Testis (tissue), 3 donors: ENCODE data around the gene FOXL2NB. TPM values are rescaled to one million over a fixed set of nuclear protein-coding genes. Genes with fewer than 3 reads are reported as not detected.
"Not testable (repeated sequence)": the region's sequence is repeated elsewhere in the genome, so short reads cannot be mapped to it uniquely, and the experiment has no call there.

Experiments used
- DNase-seq: peaks from one replicate; pipeline ENCODE4 v3.0.0-alpha.2; 2019
- H3K27ac ChIP-seq, 2 donors: fragments of 200-600 bp; sonication (generic); one replicate each; pipeline ENCODE4 v1.5.1; 2019
- H3K27me3 ChIP-seq: fragments of 200-600 bp; sonication (generic); one replicate; pipeline ENCODE4 v1.5.1; 2019
- H3K36me3 ChIP-seq: fragments of 200-600 bp; sonication (generic); one replicate; pipeline ENCODE4 v1.5.1; 2017; ENCODE audit warnings: low read depth; ENCODE audit errors: missing control alignments
- H3K4me1 ChIP-seq: fragments of 200-600 bp; sonication (generic); one replicate; pipeline ENCODE4 v1.5.1; 2019
- H3K4me3 ChIP-seq, 2 donors: fragments of 200-600 bp; sonication (generic); one replicate each; pipeline ENCODE4 v1.5.1; 2017 to 2019
- H3K9me3 ChIP-seq: fragments of 200-600 bp; sonication (generic); one replicate; pipeline ENCODE4 v1.5.1; 2017
- CTCF ChIP-seq, 3 experiments: fragments of 450-650 bp in 2 of 3; fragments of 200-600 bp in 1 of 3; sonication (generic) in 1 of 3; IDR thresholded peaks; one replicate each; pipeline ENCODE4 v1.5.1; 2016 to 2019; ENCODE audit warnings: antibody characterized with exemption in 3 of 3, mild to moderate bottlenecking in 2 of 3, moderate library complexity in 1 of 3
- POLR2A ChIP-seq: fragments of 450-650 bp; IDR thresholded peaks from one replicate; pipeline ENCODE4 v1.6.1; 2017; ENCODE audit warnings: antibody characterized with exemption, mild to moderate bottlenecking, moderate library complexity
- WGBS, 2 donors: methylation state at CpG; one replicate each; pipeline ENCODE4 v1.1.5; 2018; 5-methylcytosine and 5-hydroxymethylcytosine counted together
- intact Hi-C: fragments of 100-400 bp; cut with DNase I; formaldehyde crosslinking; loops from one replicate; pipeline ENCODE4 v1.15.1; 2023; ENCODE audit warnings: low total_unique reads
- polyA plus RNA-seq: library from polyadenylated mRNA; stranded (reverse); fragments of 350-450 nt; fragmentation: Illumina TruSeq; extraction: RNeasy Lipid Tissue Mini Kit (QIAGEN cat#74804); gene quantifications from one replicate; pipeline ENCODE4 v1.2.3, GENCODE V29; 2014; ENCODE audit warnings: low read depth, low replicate concordance; ENCODE audit not compliant: insufficient read depth
- total RNA-seq, 2 donors: library from RNA; depleted of rRNA; stranded (reverse); fragments of >200 nt; gene quantifications; one replicate each; pipeline ENCODE4 v1.2.3, GENCODE V29; 2016

The FOXL2NB gene
- total and polyA plus RNA-seq, 3 donors from 2014 or later = 2.3 to 2.8 (median 2.7) TPM

- Histone ChIP-seq H3K9me3 (no peaks in the 10 kb centered on the region), H3K4me1 (no peaks in the 10 kb centered on the region), H3K36me3 (no peaks in the 10 kb centered on the region), H3K4me3 (peak overlapping the region; percentile 70 to 75), H3K27me3 (no peaks in the 10 kb centered on the region), H3K27ac (peak overlapping the region; percentile 74 to 93)
- intact Hi-C loops = loop anchor here (5.0 to 10.0 kb wide), 3 partner anchors 214 to 1729 kb away; partner anchors contain the start of gene CEP70
- TF ChIP-seq POLR2A = no peak
- TF ChIP-seq CTCF (IDR thresholded peaks at IDR 0.05) = peak; percentile 93 to 94 (median 93)
- peak; percentile 95 for DNase-seq
- 2 to 3% methylated on average over 19 to 63 of the region's 68 CpGs for WGBS, 2 donors
Observed at GRCh38 chr3:138915503-138916498, 31.2 kb upstream of the FOXL2NB start.

GRCh38 chr3:138916824-138917223, 30.2 kb upstream of the FOXL2NB start:
- H3K9me3 ChIP-seq = no peaks in the 10 kb centered on the region
- no peak overlapping the region for H3K4me3 ChIP-seq
- intact Hi-C loops = loop anchor here (5.0 to 10.0 kb wide), 3 partner anchors 215 to 1728 kb away; partner anchors contain the start of gene CEP70
- no peaks in the 10 kb centered on the region for H3K4me1 ChIP-seq
- no peaks in the 10 kb centered on the region for H3K36me3 ChIP-seq
- TF ChIP-seq POLR2A (no peak), CTCF (IDR thresholded peaks at IDR 0.05) (no peak)
- H3K27ac ChIP-seq = no peak overlapping the region
- no peaks in the 10 kb centered on the region for H3K27me3 ChIP-seq
- no peak for DNase-seq
- 40 to 42% methylated on average over 2 of the region's 2 CpGs for WGBS, 2 donors

- no peak for TF ChIP-seq CTCF (IDR thresholded peaks at IDR 0.05)
- TF ChIP-seq POLR2A = no peak
- intact Hi-C loops = loop anchor here (5.0 to 10.0 kb wide), 3 partner anchors 217 to 1725 kb away; partner anchors contain the start of gene CEP70
- H3K4me1 ChIP-seq = no peaks in the 10 kb centered on the region
- H3K27me3 ChIP-seq = no peaks in the 10 kb centered on the region
- no peaks in the 10 kb centered on the region for H3K9me3 ChIP-seq
- no peak overlapping the region for H3K4me3 ChIP-seq
- no peaks in the 10 kb centered on the region for H3K36me3 ChIP-seq
- no peak for DNase-seq
- WGBS, 2 donors = 72 to 77% methylated on average over 4 of the region's 4 CpGs
- no peak overlapping the region for H3K27ac ChIP-seq
Observed at GRCh38 chr3:138919325-138919724, 27.7 kb upstream of the FOXL2NB start.

- TF ChIP-seq POLR2A (no peak), CTCF (IDR thresholded peaks at IDR 0.05) (no peak)
- no peaks in the 10 kb centered on the region for H3K36me3 ChIP-seq
- no peaks in the 10 kb centered on the region for H3K4me1 ChIP-seq
- no peak for DNase-seq
- 87 to 91% methylated on average over 6 to 8 of the region's 8 CpGs for WGBS, 2 donors
- H3K27ac ChIP-seq = no peak overlapping the region
- no peaks in the 10 kb centered on the region for H3K27me3 ChIP-seq
- no peaks in the 10 kb centered on the region for H3K9me3 ChIP-seq
- H3K4me3 ChIP-seq = no peak overlapping the region
- intact Hi-C loops = no loop called here
Observed at GRCh38 chr3:138921316-138922292, 25.4 kb upstream of the FOXL2NB start.

- H3K4me3 ChIP-seq, H3K27me3 ChIP-seq, H3K27ac ChIP-seq, H3K4me1 ChIP-seq, intact Hi-C loops, H3K36me3 ChIP-seq, H3K9me3 ChIP-seq, DNase-seq: not testable (repeated sequence)
- 95 to 97% methylated on average over 6 of the region's 6 CpGs for WGBS, 2 donors
Observed at GRCh38 chr3:138922400-138922799, 24.6 kb upstream of the FOXL2NB start.
